ENCODE data around the gene EGFR. TPM values are rescaled to one million over a fixed set of nuclear protein-coding genes. Genes with fewer than 3 reads are reported as not detected.

The EGFR gene
- total and polyA plus RNA-seq, 2 experiments from 2014 or later: 0.51 to 0.57 TPM

DNA sequence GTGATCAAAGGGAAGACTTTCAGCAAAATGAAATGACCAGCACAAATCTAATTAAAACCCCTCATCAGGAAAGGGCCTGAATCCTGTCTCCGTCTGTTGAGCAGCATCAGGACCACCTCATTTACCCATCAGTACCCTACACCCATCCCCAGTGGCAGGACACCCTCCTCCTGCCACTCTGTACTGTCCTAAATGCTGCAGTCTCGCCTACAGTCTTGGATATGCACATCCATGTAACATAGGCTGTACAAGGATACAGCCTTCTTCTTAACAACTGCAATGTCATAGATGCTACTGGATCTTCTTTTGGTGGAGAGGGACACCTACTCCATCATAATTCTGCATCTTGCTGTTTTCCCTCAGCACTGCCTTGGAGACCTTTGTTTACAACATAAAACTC lies 206.0 kb downstream of the EGFR start:
- H3K4me1 ChIP-seq (ENCODE audit: low read depth): no peaks in the 10 kb centered on the region
- H3K27me3 ChIP-seq: no peaks in the 10 kb centered on the region
- H3K9me3 ChIP-seq (ENCODE audit: low read depth): no peaks in the 10 kb centered on the region
- no peak overlapping the region for H3K4me3 ChIP-seq
- no peaks in the 10 kb centered on the region for H3K36me3 ChIP-seq
- TF ChIP-seq CTCF (IDR thresholded peaks at IDR 0.05; ENCODE audit: low read depth, low read length): no peak
- H3K27ac ChIP-seq: no peak overlapping the region
- no peak for DNase-seq (ENCODE audit: low read depth in 1 of 2, low spot score in 1 of 2)

DNA sequence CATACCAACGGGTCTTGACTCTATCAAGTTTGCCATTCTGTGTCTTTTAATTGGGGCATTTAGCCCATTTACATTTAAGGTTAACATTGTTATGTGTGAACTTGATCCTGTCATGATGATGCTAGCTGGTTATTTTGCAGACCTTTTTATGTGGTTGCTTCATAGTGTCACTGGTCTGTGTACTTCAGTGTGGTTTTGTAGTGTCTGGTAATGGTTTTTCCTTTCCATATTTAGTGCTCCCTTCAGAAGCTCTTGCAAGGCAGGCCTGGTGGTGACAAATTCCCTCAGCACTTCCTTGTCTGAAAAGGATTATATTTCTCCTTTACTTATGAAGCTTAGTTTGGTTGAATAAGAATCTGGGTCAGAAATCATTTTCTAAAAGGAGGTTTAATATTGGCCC lies 211.2 kb downstream of the EGFR start:
- Histone ChIP-seq H3K36me3 (no peaks in the 10 kb centered on the region), H3K27ac (no peak overlapping the region), H3K9me3 (ENCODE audit: low read depth) (no peaks in the 10 kb centered on the region), H3K4me3 (no peak overlapping the region), H3K4me1 (ENCODE audit: low read depth) (no peaks in the 10 kb centered on the region), H3K27me3 (no peaks in the 10 kb centered on the region)
- no peak for TF ChIP-seq CTCF (IDR thresholded peaks at IDR 0.05; ENCODE audit: low read depth, low read length)
- DNase-seq (ENCODE audit: low read depth in 1 of 2, low spot score in 1 of 2): no peak

- Histone ChIP-seq H3K27me3 (no peaks in the 10 kb centered on the region), H3K9me3 (ENCODE audit: low read depth) (no peaks in the 10 kb centered on the region), H3K4me3 (no peak overlapping the region), H3K4me1 (ENCODE audit: low read depth) (no peaks in the 10 kb centered on the region), H3K36me3 (no peaks in the 10 kb centered on the region), H3K27ac (no peak overlapping the region)
- DNase-seq (ENCODE audit: low read depth in 1 of 2, low spot score in 1 of 2): no peak
- no peak for TF ChIP-seq CTCF (IDR thresholded peaks at IDR 0.05; ENCODE audit: low read depth, low read length)
These were observed 213.0 kb downstream of the EGFR start for GRCh38 chr7:55231736-55232280.

GRCh38 chr7:55233001-55233400 lies 214.2 kb downstream of the EGFR start:
- TF ChIP-seq CTCF (IDR thresholded peaks at IDR 0.05; ENCODE audit: low read depth, low read length): no peak
- Histone ChIP-seq H3K27ac (no peak overlapping the region), H3K4me1 (ENCODE audit: low read depth) (no peaks in the 10 kb centered on the region), H3K27me3 (no peaks in the 10 kb centered on the region), H3K4me3 (no peak overlapping the region), H3K9me3 (ENCODE audit: low read depth) (no peaks in the 10 kb centered on the region), H3K36me3 (no peaks in the 10 kb centered on the region)
- no peak for DNase-seq (ENCODE audit: low read depth in 1 of 2, low spot score in 1 of 2)

- Histone ChIP-seq H3K27ac (no peak overlapping the region), H3K9me3 (ENCODE audit: low read depth) (no peaks in the 10 kb centered on the region), H3K36me3 (no peaks in the 10 kb centered on the region), H3K4me3 (no peak overlapping the region), H3K4me1 (ENCODE audit: low read depth) (no peaks in the 10 kb centered on the region), H3K27me3 (no peaks in the 10 kb centered on the region)
- no peak for DNase-seq (ENCODE audit: low read depth in 1 of 2, low spot score in 1 of 2)
- TF ChIP-seq CTCF (IDR thresholded peaks at IDR 0.05; ENCODE audit: low read depth, low read length): no peak
These were observed 215.6 kb downstream of the EGFR start for GRCh38 chr7:55234408-55234807.

GRCh38 chr7:55235115-55235514 lies 216.3 kb downstream of the EGFR start:
- Histone ChIP-seq H3K27ac (no peak overlapping the region), H3K36me3 (no peaks in the 10 kb centered on the region), H3K4me1 (ENCODE audit: low read depth) (no peaks in the 10 kb centered on the region), H3K4me3 (no peak overlapping the region), H3K27me3 (no peaks in the 10 kb centered on the region), H3K9me3 (ENCODE audit: low read depth) (no peaks in the 10 kb centered on the region)
- DNase-seq (ENCODE audit: low read depth in 1 of 2, low spot score in 1 of 2): no peak
- TF ChIP-seq CTCF (IDR thresholded peaks at IDR 0.05; ENCODE audit: low read depth, low read length): no peak

All from cardiac muscle cell (in vitro differentiated cells and primary cell).